Measurements from ENCODE around the gene IMP4. TPM values are rescaled to one million over a fixed set of nuclear protein-coding genes. Genes with fewer than 3 reads are reported as not detected.

IMP4 gene
- total RNA-seq, 4 donors from 2014 or later: 69.2 to 112 (median 91.2) TPM

DNA sequence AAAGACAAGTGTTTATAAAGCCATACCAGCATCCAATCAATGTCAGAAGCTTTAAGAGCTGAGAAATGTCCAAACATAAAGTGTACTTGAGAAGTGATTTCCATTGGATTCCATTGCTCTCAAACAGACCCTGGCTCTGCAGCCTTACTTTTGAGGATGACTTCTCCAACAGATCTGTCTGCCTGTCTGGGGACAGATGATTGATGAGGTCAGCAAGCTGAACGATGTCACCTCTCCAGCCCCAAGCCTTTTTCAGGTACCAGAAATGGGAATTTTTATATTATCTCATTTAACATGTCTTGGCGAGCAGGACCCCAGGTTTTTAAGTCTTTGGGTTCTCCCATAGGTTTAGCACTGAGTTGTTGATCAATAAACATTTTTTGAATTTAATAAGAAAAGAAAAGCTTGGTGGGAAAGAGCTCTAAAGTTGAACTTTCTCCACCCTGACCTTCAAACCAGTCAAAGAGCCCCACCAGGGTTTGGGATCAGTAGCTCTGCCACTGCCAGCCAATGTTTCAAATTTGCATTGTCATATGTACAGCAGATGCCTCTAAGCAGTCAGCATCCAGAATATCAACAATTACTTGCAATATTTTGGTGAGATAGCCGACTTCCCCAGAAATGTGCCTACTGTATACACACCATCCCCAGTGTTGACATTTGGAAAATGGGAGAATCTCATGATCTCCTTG, 35.7 kb downstream of the IMP4 start:
- peaks cover 0 to 21% (median 1%) of the 10 kb centered on the region in 3 donors for H3K4me1 ChIP-seq
- no peak overlapping the region for H3K4me3 ChIP-seq
- H3K36me3 ChIP-seq: peaks cover 0 to 28% (median 0%) of the 10 kb centered on the region in 3 donors
- TF ChIP-seq, protein P1, sequence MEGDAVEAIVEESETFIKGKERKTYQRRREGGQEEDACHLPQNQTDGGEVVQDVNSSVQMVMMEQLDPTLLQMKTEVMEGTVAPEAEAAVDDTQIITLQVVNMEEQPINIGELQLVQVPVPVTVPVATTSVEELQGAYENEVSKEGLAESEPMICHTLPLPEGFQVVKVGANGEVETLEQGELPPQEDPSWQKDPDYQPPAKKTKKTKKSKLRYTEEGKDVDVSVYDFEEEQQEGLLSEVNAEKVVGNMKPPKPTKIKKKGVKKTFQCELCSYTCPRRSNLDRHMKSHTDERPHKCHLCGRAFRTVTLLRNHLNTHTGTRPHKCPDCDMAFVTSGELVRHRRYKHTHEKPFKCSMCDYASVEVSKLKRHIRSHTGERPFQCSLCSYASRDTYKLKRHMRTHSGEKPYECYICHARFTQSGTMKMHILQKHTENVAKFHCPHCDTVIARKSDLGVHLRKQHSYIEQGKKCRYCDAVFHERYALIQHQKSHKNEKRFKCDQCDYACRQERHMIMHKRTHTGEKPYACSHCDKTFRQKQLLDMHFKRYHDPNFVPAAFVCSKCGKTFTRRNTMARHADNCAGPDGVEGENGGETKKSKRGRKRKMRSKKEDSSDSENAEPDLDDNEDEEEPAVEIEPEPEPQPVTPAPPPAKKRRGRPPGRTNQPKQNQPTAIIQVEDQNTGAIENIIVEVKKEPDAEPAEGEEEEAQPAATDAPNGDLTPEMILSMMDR (IDR thresholded peaks at IDR 0.05): no peak
- no peak for TF ChIP-seq POLR2A (IDR thresholded peaks at IDR 0.05)
- WGBS, 2 donors: 74 to 85% methylated on average over 3 of the region's 3 CpGs
- DNase-seq: no peak
- no peaks in the 10 kb centered on the region for H3K9me3 ChIP-seq
- intact Hi-C loops (cut with DNase I): no loop called here
- H3K27me3 ChIP-seq: no peaks in the 10 kb centered on the region
- H3K27ac ChIP-seq: no peak overlapping the region

DNA sequence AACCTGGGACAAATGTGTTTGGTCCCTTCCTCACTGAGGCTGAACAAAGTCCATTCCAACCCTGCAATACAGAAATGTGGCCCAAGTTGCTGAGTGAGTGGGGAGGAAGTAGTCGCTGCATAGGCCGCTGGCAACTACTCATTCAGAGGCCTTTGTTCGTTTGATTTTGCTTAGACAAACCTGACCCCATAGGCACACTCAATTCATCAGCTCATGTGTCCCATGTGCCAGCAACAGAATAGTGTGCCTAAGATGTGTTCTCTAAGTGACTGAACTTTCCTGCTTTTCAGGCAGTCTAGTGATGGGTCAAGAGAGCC, 36.2 kb downstream of the IMP4 start:
- H3K4me3 ChIP-seq: no peak overlapping the region
- 83 to 89% methylated on average over 3 of the region's 3 CpGs for WGBS, 2 donors

DNA sequence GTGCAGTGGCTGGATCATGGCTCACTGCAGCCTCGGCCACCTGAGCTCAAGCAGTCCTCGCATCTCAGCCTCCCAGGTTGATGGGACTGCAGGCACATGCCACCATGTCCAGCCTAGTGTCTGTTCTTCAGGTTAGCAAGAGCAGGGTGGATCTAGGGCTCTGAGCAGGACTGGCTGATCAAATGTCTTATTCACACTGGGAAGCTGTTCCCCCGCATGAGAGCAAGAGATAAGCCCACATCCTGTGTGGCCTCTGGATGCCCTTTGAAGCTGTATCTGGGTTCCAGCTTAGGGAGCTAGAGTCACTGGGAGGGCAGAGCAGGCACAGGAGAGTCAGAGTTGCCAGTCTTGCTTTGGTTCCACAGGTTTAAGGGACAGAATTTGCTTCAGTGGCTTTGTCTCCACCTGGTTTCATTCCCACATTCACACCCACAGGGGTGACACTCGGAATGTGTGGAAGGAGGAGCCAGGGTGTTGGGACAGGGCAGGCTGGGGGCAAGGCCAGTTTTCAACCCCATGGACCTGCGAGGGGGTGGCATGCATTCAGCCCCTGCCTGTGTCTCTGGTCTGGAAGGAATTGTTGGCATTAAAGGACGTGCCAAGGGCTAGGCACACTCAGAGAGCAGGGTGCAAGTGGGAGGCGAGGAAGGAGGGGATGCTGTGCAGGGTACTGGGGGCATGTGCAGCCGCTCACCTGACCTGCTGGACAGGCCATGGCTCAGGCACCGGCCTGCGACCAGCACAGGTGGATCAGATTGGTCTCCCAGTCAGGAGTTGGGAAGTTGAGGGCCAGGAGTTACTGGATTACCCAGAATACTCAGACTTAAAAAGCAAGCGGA, 37.6 kb downstream of the IMP4 start:
- TF ChIP-seq POLR2A (IDR thresholded peaks at IDR 0.05): no peak
- TF ChIP-seq, protein P1 (IDR thresholded peaks at IDR 0.05): no peak
- Histone ChIP-seq H3K9me3 (no peaks in the 10 kb centered on the region), H3K4me3 (no peak overlapping the region), H3K4me1 (peaks cover 0 to 6% (median 0%) of the 10 kb centered on the region in 3 donors), H3K27ac (no peak overlapping the region), H3K36me3 (peaks cover 0 to 18% (median 0%) of the 10 kb centered on the region in 3 donors), H3K27me3 (no peaks in the 10 kb centered on the region)
- intact Hi-C loops (cut with DNase I): no loop called here
- DNase-seq: no peak
- 94 to 96% methylated on average over 9 to 10 of the region's 11 CpGs for WGBS, 2 donors

More for the DNA sequence above, 36.2 kb downstream of the IMP4 start:
- TF ChIP-seq POLR2A (IDR thresholded peaks at IDR 0.05): no peak
- TF ChIP-seq, protein P1 (IDR thresholded peaks at IDR 0.05): no peak
- Histone ChIP-seq H3K36me3 (peaks cover 0 to 28% (median 0%) of the 10 kb centered on the region in 3 donors), H3K9me3 (no peaks in the 10 kb centered on the region), H3K27ac (no peak overlapping the region), H3K27me3 (no peaks in the 10 kb centered on the region), H3K4me1 (peaks cover 0 to 16% (median 0%) of the 10 kb centered on the region in 3 donors)
- intact Hi-C loops (cut with DNase I): no loop called here
- DNase-seq: no peak

DNA sequence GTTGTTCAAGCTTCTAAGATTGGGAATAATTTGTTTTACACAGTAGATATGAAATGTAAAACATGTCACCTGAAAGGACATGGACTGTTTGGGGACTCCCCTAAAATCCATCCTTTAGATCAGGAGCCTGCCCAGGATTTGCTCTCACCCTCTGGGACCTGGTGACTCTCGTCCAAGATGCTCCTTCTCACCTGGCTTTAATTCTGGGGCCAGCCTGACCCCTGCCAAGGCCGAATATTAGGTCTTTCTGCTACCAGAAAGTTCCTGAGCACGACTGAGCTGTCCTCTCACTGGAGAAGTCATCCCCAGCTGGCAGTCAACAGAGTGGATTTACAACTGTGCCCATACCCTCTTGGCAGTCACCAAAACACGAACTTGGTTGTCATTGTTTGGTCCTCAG, 38.4 kb downstream of the IMP4 start:
- H3K4me1 ChIP-seq: peaks cover 0 to 5% (median 0%) of the 10 kb centered on the region in 3 donors
- H3K27ac ChIP-seq: no peak overlapping the region
- TF ChIP-seq, protein P1 (IDR thresholded peaks at IDR 0.05): no peak
- no peak for TF ChIP-seq POLR2A (IDR thresholded peaks at IDR 0.05)
- H3K27me3 ChIP-seq: no peaks in the 10 kb centered on the region
- 72 to 78% methylated on average over 4 of the region's 4 CpGs for WGBS, 2 donors
- no peak overlapping the region for H3K4me3 ChIP-seq
- DNase-seq: no peak
- intact Hi-C loops (cut with DNase I): no loop called here
- peaks cover 0 to 14% (median 0%) of the 10 kb centered on the region in 3 donors for H3K36me3 ChIP-seq
- H3K9me3 ChIP-seq: no peaks in the 10 kb centered on the region

DNA sequence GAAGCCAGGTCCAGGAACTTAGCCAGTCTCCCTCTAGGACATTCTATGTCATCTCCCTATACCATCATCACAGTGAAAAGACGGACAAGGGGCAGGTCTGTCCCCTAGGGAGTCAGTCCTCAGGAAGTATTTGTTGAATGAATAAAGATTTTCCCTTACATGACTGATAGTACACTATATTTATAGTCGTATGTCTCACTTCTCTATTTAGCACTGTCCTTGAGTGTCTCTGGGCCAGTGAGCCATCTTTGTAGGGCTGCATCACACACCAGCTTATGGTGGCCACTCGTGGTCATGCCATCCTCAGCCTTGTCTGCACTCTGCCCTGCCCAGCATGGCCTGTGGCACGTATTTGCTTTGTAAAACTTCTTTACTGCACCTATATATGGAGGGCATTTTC, 38.9 kb downstream of the IMP4 start:
- TF ChIP-seq, protein P1 (IDR thresholded peaks at IDR 0.05): no peak
- intact Hi-C loops (cut with DNase I): no loop called here
- WGBS, 2 donors: 76 to 77% methylated on average over 4 of the region's 4 CpGs

More for the DNA sequence above, 38.9 kb downstream of the IMP4 start:
- no peaks in the 10 kb centered on the region for H3K27me3 ChIP-seq
- H3K36me3 ChIP-seq: peaks cover 0 to 14% (median 0%) of the 10 kb centered on the region in 3 donors
- no peak overlapping the region for H3K27ac ChIP-seq
- H3K9me3 ChIP-seq: no peaks in the 10 kb centered on the region
- peaks cover 0 to 5% (median 0%) of the 10 kb centered on the region in 3 donors for H3K4me1 ChIP-seq
- DNase-seq: no peak
- H3K4me3 ChIP-seq: no peak overlapping the region
